Astrocyte (in vitro differentiated cells and primary cell): ENCODE data around the gene TACR3. TPM values are rescaled to one million over a fixed set of nuclear protein-coding genes. Genes with fewer than 3 reads are reported as not detected.

Experiments used
- DNase-seq: peaks from one replicate; pipeline ENCODE4 v3.0.0-alpha.2; 2010; ENCODE audit warnings: low read depth
- FAIRE-seq: peaks from 2 replicates; lab custom pipeline; 2011; peaks lifted over from hg19 to GRCh38; lab: Jason Lieb, UNC
- H2AFZ ChIP-seq: 2 replicates; pipeline ENCODE4 v1.6.0; 2012; ENCODE audit warnings: low read depth, low read length, inconsistent platforms
- H3K27ac ChIP-seq: 2 replicates; pipeline ENCODE4 v1.5.1; 2011; ENCODE audit warnings: low read depth, low read length, inconsistent platforms
- H3K27me3 ChIP-seq: 2 replicates; pipeline ENCODE4 v1.6.0; 2011; ENCODE audit warnings: low read length, inconsistent platforms; ENCODE audit not compliant: insufficient read depth
- H3K36me3 ChIP-seq: 2 replicates; pipeline ENCODE4 v1.5.1; 2011; ENCODE audit warnings: low read length, inconsistent platforms; ENCODE audit not compliant: insufficient read depth
- H3K4me1 ChIP-seq: 2 replicates; pipeline ENCODE4 v1.5.1; 2011; ENCODE audit warnings: low read length, inconsistent platforms; ENCODE audit not compliant: insufficient read depth
- H3K4me2 ChIP-seq: 2 replicates; pipeline ENCODE4 v1.6.0; 2012; ENCODE audit warnings: low read length, inconsistent platforms
- H3K4me3 ChIP-seq: 2 replicates; pipeline ENCODE4 v1.5.1; 2011; ENCODE audit warnings: low read depth, mild to moderate bottlenecking, low read length, inconsistent platforms; ENCODE audit not compliant: insufficient read depth
- H3K79me2 ChIP-seq: 2 replicates; pipeline ENCODE4 v1.6.0; 2012; ENCODE audit warnings: mild to moderate bottlenecking, low read length, inconsistent platforms; ENCODE audit not compliant: insufficient read depth
- H3K9ac ChIP-seq: 2 replicates; pipeline ENCODE4 v1.6.0; 2012; ENCODE audit warnings: mild to moderate bottlenecking, low read length, inconsistent platforms
- H3K9me3 ChIP-seq: 2 replicates; pipeline ENCODE4 v1.5.1; 2012; ENCODE audit warnings: low read depth, mild to moderate bottlenecking, low read length, inconsistent platforms; ENCODE audit not compliant: insufficient read depth
- H4K20me1 ChIP-seq: 2 replicates; pipeline ENCODE4 v1.6.0; 2012; ENCODE audit warnings: low read length, inconsistent platforms; ENCODE audit not compliant: insufficient read depth
- H3K27ac Mint-ChIP-seq: one replicate; pipeline ENCODE4 v1.8.0; 2021; ENCODE audit warnings: mild to moderate bottlenecking, mixed read lengths; ENCODE audit not compliant: unreplicated experiment
- H3K27me3 Mint-ChIP-seq: one replicate; pipeline ENCODE4 v1.8.0; 2021; ENCODE audit warnings: low read depth, mixed read lengths; ENCODE audit not compliant: unreplicated experiment
- H3K36me3 Mint-ChIP-seq: one replicate; pipeline ENCODE4 v1.8.0; 2021; ENCODE audit warnings: low read depth, mixed read lengths; ENCODE audit not compliant: unreplicated experiment
- H3K4me1 Mint-ChIP-seq: one replicate; pipeline ENCODE4 v1.8.0; 2021; ENCODE audit warnings: low read depth, mixed read lengths; ENCODE audit not compliant: unreplicated experiment
- H3K4me3 Mint-ChIP-seq: one replicate; pipeline ENCODE4 v1.8.0; 2021; ENCODE audit warnings: mild to moderate bottlenecking, moderate library complexity, mixed read lengths; ENCODE audit not compliant: unreplicated experiment
- H3K9me3 Mint-ChIP-seq: one replicate; pipeline ENCODE4 v1.8.0; 2021; ENCODE audit warnings: mild to moderate bottlenecking, mixed read lengths; ENCODE audit not compliant: unreplicated experiment
- EZH2 ChIP-seq: IDR thresholded peaks from 2 replicates; pipeline ENCODE4 v1.6.1; 2012; ENCODE audit warnings: mild to moderate bottlenecking, low read length, inconsistent platforms; ENCODE audit not compliant: insufficient read depth
- total RNA-seq: library from RNA; stranded (reverse); gene quantifications from 2 replicates; pipeline ENCODE4 v1.2.1, GENCODE V29; 2021
- TF ChIP-seq, protein P1 (sequence below): IDR thresholded peaks from 2 replicates; pipeline ENCODE4 v1.5.1; 2011; ENCODE audit warnings: low read depth, mild to moderate bottlenecking, inconsistent platforms, low read length, moderate library complexity; ENCODE audit not compliant: insufficient read depth

TACR3 gene
- total RNA-seq, 1 donor from 2014 or later, result 0.05 TPM

GRCh38 chr4:103721251-103721650 is 1.5 kb upstream of the TACR3 start:
- no peaks in the 10 kb centered on the region for H3K36me3 ChIP-seq
- H3K27ac ChIP-seq, result no peak overlapping the region
- Mint-ChIP-seq H3K4me1 (peaks cover 4% of the 10 kb centered on the region), H3K9me3 (peaks cover 4% of the 10 kb centered on the region), H3K27me3 (peaks cover 27% of the 10 kb centered on the region), H3K4me3 (no peak overlapping the region), H3K36me3 (no peaks in the 10 kb centered on the region), H3K27ac (no peak overlapping the region)
- no peak overlapping the region for H3K4me2 ChIP-seq
- FAIRE-seq (no peak), DNase-seq (no peak)
- H3K4me3 ChIP-seq, result no peak overlapping the region
- no peaks in the 10 kb centered on the region for H4K20me1 ChIP-seq
- TF ChIP-seq, protein P1, sequence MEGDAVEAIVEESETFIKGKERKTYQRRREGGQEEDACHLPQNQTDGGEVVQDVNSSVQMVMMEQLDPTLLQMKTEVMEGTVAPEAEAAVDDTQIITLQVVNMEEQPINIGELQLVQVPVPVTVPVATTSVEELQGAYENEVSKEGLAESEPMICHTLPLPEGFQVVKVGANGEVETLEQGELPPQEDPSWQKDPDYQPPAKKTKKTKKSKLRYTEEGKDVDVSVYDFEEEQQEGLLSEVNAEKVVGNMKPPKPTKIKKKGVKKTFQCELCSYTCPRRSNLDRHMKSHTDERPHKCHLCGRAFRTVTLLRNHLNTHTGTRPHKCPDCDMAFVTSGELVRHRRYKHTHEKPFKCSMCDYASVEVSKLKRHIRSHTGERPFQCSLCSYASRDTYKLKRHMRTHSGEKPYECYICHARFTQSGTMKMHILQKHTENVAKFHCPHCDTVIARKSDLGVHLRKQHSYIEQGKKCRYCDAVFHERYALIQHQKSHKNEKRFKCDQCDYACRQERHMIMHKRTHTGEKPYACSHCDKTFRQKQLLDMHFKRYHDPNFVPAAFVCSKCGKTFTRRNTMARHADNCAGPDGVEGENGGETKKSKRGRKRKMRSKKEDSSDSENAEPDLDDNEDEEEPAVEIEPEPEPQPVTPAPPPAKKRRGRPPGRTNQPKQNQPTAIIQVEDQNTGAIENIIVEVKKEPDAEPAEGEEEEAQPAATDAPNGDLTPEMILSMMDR, result no peak
- no peak for TF ChIP-seq EZH2
- H3K79me2 ChIP-seq, result no peaks in the 10 kb centered on the region
- H2AFZ ChIP-seq, result no peak overlapping the region
- no peaks in the 10 kb centered on the region for H3K4me1 ChIP-seq
- H3K27me3 ChIP-seq, result peaks cover 3% of the 10 kb centered on the region
- H3K9me3 ChIP-seq, result peaks cover 3% of the 10 kb centered on the region
- H3K9ac ChIP-seq, result no peak overlapping the region

DNA sequence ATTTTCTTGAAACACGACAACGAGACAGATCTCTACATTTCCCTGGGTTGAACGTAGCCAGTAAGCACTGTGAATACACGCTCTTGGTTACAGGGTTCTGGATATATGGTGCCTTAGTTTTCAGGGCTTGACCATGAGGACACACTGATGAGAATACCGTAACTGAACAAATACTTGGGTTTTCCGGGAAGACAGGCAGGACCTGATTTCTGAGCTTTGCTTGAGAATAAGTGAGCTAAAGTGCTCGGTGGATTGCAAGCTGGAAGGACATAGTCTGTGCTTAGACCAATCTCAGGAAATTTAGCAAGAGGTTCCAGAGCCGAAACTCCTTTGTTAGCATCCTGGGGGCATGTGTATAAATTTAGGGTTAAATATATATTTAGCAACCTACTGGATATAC is 876 bp upstream of the TACR3 start:
- Histone ChIP-seq H3K9ac (no peak overlapping the region), H3K4me2 (no peak overlapping the region), H4K20me1 (no peaks in the 10 kb centered on the region), H3K27me3 (peaks cover 3% of the 10 kb centered on the region), H3K27ac (no peak overlapping the region), H3K79me2 (no peaks in the 10 kb centered on the region), H3K4me1 (no peaks in the 10 kb centered on the region), H2AFZ (peak overlapping the region; percentile 78), H3K36me3 (no peaks in the 10 kb centered on the region), H3K9me3 (peaks cover 3% of the 10 kb centered on the region), H3K4me3 (no peak overlapping the region)
- Mint-ChIP-seq H3K27me3 (peaks cover 27% of the 10 kb centered on the region), H3K36me3 (no peaks in the 10 kb centered on the region), H3K27ac (no peak overlapping the region), H3K4me1 (peaks cover 4% of the 10 kb centered on the region), H3K4me3 (peak overlapping the region; percentile 81), H3K9me3 (peaks cover 4% of the 10 kb centered on the region)
- FAIRE-seq (no peak), DNase-seq (no peak)
- TF ChIP-seq, protein P1, result no peak
- no peak for TF ChIP-seq EZH2

GRCh38 chr4:103719105-103719829 is 518 bp downstream of the TACR3 start:
- H3K4me1 ChIP-seq, result no peaks in the 10 kb centered on the region
- Mint-ChIP-seq H3K27ac (no peak overlapping the region), H3K4me3 (peak overlapping the region; percentile 81), H3K9me3 (peaks cover 4% of the 10 kb centered on the region), H3K27me3 (peaks cover 27% of the 10 kb centered on the region), H3K36me3 (no peaks in the 10 kb centered on the region), H3K4me1 (peaks cover 4% of the 10 kb centered on the region)
- peaks cover 3% of the 10 kb centered on the region for H3K27me3 ChIP-seq
- no peak overlapping the region for H3K27ac ChIP-seq
- TF ChIP-seq, protein P1, result no peak
- TF ChIP-seq EZH2, result no peak
- H3K9me3 ChIP-seq, result peaks cover 3% of the 10 kb centered on the region
- peak overlapping the region; percentile 78 for H2AFZ ChIP-seq
- no peaks in the 10 kb centered on the region for H3K79me2 ChIP-seq
- peak overlapping the region; percentile 37 for H3K4me3 ChIP-seq
- H3K4me2 ChIP-seq, result peak overlapping the region; percentile 83
- H3K9ac ChIP-seq, result no peak overlapping the region
- DNase-seq (no peak), FAIRE-seq (no peak)
- no peaks in the 10 kb centered on the region for H3K36me3 ChIP-seq
- H4K20me1 ChIP-seq, result no peaks in the 10 kb centered on the region
